OCI-LY3 (cell line): ENCODE data around the gene NOSIP.

ENCODE experiments used
- H2AFZ ChIP-seq: fragments of 200-600, 300-600 bp; shearing (Covaris generic); 2 replicates; pipeline ENCODE4 v1.6.0; 2014; ENCODE audit warnings: antibody characterized with exemption, low read depth, low read length
- H3K27ac ChIP-seq: fragments of 200-600, 300-600 bp; sonication (generic); 2 replicates; pipeline ENCODE4 v1.5.1; 2014; ENCODE audit warnings: mild to moderate bottlenecking, low read length, moderate library complexity, mixed read lengths
- H3K27me3 ChIP-seq: fragments of 200-600, 300-600 bp; sonication (generic); 2 replicates; pipeline ENCODE4 v1.6.1; 2014; ENCODE audit warnings: low read depth, low read length, mixed read lengths
- H3K36me3 ChIP-seq: fragments of 200-600, 300-600 bp; sonication (generic); replicated peaks from 2 replicates; pipeline ENCODE3; 2014; ENCODE audit warnings: low read depth, low read length, mixed read lengths
- H3K4me1 ChIP-seq: fragments of 300-600, 200-600 bp; sonication (generic); 2 replicates; pipeline ENCODE4 v1.6.1; 2014; ENCODE audit warnings: low read length, mixed read lengths
- H3K4me2 ChIP-seq: fragments of 200-600, 300-600 bp; sonication (generic); 2 replicates; pipeline ENCODE4 v1.6.1; 2014; ENCODE audit warnings: low read length, mixed read lengths
- H3K4me3 ChIP-seq: fragments of 300-600, 200-600 bp; sonication (generic); 2 replicates; pipeline ENCODE4 v1.5.1; 2014; ENCODE audit warnings: antibody characterized with exemption, mild to moderate bottlenecking, low read length, moderate library complexity
- H3K79me2 ChIP-seq: fragments of 300-600, 200-600 bp; shearing (Covaris generic); 2 replicates; pipeline ENCODE4 v1.6.1; 2014; ENCODE audit warnings: mild to moderate bottlenecking, low read length, mixed read lengths
- H3K9ac ChIP-seq: fragments of 300-600, 200-600 bp; shearing (Covaris generic); 2 replicates; pipeline ENCODE4 v1.6.0; 2014; ENCODE audit warnings: mild to moderate bottlenecking, low read length, moderate library complexity
- H3K9me3 ChIP-seq: fragments of 200-600, 300-600 bp; shearing (Covaris generic); 2 replicates; pipeline ENCODE4 v1.6.1; 2014; ENCODE audit warnings: low read length, mixed read lengths; ENCODE audit not compliant: insufficient read depth
- H4K20me1 ChIP-seq: fragments of 200-600, 300-600 bp; sonication (generic); 2 replicates; pipeline ENCODE4 v1.6.1; 2016; ENCODE audit warnings: low read length, mixed read lengths; ENCODE audit not compliant: insufficient read depth
- EZH2phosphoT487 ChIP-seq: fragments of 200-600 bp; shearing (Covaris generic); IDR thresholded peaks from 2 replicates; pipeline ENCODE4 v1.6.1; 2018; ENCODE audit warnings: antibody characterized with exemption, mixed run types, low read depth
- TF ChIP-seq, protein P1 (sequence below): fragments of 200-600, 300-600 bp; sonication (generic); IDR thresholded peaks from 2 replicates; pipeline ENCODE4 v1.5.1; 2014; ENCODE audit warnings: antibody characterized with exemption, low read length, low read depth

Gene NOSIP

DNA sequence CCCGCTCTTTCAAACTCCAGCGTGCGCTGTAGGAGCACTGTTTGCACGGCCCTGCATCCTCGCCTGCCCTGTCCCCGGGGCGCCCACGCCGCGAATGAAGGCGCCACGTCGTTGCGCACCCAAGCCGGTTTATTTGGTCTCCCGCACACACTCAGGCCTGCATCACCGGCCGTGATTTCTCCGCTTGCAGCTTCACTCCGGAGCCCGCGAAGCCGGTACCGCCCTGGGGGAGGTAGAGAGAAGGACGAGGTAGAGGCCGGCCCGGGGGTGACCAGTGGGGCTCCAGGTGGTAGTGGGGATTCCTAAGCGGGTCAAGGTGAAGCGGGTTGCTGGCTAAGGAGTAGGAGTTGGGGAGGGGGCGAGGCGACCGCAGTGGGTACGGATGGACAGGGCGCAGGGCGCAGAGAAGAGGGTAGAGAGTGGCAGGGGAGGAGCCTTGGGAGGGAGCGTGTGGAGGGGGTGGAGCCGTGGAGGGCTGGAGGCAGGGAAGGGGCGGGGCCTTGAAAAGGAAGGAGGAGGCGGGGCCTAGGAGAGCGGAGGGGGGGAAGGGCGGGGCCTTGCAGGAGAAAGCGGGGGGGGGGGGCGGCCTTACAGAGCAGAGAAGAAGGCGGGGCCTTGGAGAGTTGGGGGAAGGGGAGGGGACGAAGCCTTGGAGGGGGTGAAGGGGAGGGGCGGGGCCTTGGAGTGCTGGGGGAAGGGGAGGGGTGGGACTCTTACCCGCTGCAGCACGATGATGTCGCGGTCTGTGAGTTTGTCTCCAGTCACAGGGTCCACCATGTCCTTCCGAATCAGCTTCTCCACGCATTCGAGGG, 24.6 kb downstream of the NOSIP start:
- Histone ChIP-seq H3K27me3 (no peaks in the 10 kb centered on the region), H3K4me1 (no peaks in the 10 kb centered on the region), H2AFZ (no peak overlapping the region), H3K79me2 (no peaks in the 10 kb centered on the region), H3K9ac (no peak overlapping the region), H3K4me3 (no peak overlapping the region), H3K27ac (no peak overlapping the region), H3K4me2 (no peak overlapping the region), H4K20me1 (peaks cover 10% of the 10 kb centered on the region), H3K36me3 (peaks cover 40% of the 10 kb centered on the region), H3K9me3 (no peaks in the 10 kb centered on the region)
- TF ChIP-seq EZH2phosphoT487: no peak

DNA sequence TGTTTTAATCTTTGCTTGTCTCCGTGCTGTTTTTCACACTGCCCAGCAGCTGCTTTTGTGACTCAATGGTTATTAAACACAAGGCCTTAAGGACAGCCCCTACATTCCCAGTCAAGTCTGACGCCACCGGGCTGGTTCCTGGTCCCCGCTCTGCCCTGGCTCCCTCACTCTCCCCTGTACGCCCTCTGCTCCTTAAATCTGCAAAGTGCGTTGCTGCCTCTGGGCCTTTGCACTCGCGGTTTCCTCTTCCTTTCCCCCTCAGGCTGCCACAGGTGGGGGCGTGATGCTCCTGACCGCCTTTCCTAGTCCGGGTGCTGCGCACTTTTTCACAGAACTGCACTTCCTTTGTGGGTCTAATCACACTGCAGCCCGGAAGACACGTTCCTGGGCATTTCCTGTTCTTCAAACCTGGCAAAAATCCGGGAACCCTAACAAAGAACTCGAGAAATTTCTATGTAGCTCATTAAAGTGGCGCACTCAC, 25.6 kb downstream of the NOSIP start:
- no peak overlapping the region for H2AFZ ChIP-seq
- H3K36me3 ChIP-seq: peaks cover 36% of the 10 kb centered on the region
- no peaks in the 10 kb centered on the region for H3K79me2 ChIP-seq
- H3K4me2 ChIP-seq: no peak overlapping the region
- no peak overlapping the region for H3K4me3 ChIP-seq
- H4K20me1 ChIP-seq: peaks cover 4% of the 10 kb centered on the region; the same call in 1 of the 2 replicates
- H3K27me3 ChIP-seq: no peaks in the 10 kb centered on the region
- no peaks in the 10 kb centered on the region for H3K4me1 ChIP-seq
- no peak overlapping the region for H3K27ac ChIP-seq
- H3K9ac ChIP-seq: no peak overlapping the region
- TF ChIP-seq, protein P1, sequence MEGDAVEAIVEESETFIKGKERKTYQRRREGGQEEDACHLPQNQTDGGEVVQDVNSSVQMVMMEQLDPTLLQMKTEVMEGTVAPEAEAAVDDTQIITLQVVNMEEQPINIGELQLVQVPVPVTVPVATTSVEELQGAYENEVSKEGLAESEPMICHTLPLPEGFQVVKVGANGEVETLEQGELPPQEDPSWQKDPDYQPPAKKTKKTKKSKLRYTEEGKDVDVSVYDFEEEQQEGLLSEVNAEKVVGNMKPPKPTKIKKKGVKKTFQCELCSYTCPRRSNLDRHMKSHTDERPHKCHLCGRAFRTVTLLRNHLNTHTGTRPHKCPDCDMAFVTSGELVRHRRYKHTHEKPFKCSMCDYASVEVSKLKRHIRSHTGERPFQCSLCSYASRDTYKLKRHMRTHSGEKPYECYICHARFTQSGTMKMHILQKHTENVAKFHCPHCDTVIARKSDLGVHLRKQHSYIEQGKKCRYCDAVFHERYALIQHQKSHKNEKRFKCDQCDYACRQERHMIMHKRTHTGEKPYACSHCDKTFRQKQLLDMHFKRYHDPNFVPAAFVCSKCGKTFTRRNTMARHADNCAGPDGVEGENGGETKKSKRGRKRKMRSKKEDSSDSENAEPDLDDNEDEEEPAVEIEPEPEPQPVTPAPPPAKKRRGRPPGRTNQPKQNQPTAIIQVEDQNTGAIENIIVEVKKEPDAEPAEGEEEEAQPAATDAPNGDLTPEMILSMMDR: no peak
- no peak for TF ChIP-seq EZH2phosphoT487
- no peaks in the 10 kb centered on the region for H3K9me3 ChIP-seq

DNA sequence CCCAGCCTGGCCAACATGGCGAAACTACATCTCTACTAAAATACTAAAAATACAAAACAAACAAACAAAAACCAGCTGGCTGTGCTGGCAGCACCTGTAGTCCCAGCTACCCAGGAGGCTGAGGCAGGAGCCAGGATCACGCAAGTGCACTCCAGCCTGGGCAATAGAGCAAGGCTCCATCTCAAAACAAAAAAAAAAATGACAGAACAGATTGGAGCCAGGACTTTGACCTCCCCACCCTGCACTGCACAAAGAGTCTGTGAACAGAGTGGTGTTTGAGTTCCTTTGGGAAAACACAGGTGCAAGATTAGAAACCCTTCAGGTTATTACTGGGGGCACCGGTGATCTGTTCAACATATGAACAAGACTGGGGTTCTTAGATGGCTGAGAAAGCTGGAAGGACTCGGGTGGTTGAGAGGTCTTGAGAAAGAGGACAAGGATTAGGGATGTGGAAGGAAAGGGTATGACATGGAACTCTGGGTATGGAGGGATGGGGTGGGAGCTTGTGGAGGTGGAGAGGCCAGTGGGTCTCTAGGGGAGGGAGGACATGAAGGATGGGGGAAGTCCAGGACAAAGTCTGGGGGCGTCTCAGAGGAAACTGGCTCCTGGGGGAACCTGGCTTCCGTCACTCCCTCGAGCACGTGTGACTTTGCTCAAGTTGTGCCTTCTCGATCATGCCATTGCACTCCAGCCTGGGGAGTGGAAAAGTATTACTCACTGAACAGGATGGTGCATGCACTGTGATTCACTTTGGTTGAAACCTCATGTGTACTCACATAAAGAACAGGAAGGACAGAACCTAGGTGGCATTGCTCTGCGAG, 26.7 kb downstream of the NOSIP start:
- H3K27ac ChIP-seq: no peak overlapping the region

DNA sequence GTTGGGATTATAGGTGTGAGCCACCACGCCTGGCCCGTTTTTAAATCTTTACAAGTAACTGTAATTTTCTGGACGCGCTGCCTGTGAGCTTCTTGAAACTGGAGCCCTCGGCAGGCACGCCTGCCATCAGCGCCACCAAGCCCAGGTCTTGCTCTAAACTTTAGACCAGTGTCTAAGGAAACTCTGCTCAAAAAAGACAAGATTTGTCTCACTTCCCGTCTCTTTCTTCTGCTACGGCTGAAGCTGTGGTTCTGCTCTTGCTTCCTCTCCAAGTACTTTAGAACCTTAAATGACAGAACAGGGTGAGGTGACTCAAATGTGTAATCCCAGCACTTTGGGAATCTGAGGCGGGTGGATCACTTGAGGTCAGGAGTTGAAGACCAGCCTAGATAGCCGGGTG, 27.6 kb downstream of the NOSIP start:
- TF ChIP-seq EZH2phosphoT487: no peak
- TF ChIP-seq, protein P1: no peak
- Histone ChIP-seq H3K4me3 (no peak overlapping the region), H2AFZ (no peak overlapping the region), H3K27me3 (no peaks in the 10 kb centered on the region), H4K20me1 (no peaks in the 10 kb centered on the region), H3K4me1 (no peaks in the 10 kb centered on the region), H3K79me2 (no peaks in the 10 kb centered on the region), H3K36me3 (peaks cover 24% of the 10 kb centered on the region), H3K9me3 (no peaks in the 10 kb centered on the region), H3K4me2 (no peak overlapping the region), H3K9ac (no peak overlapping the region), H3K27ac (no peak overlapping the region)

More for the DNA sequence above, 26.7 kb downstream of the NOSIP start:
- Histone ChIP-seq H3K79me2 (no peaks in the 10 kb centered on the region), H3K27me3 (no peaks in the 10 kb centered on the region), H3K9me3 (no peaks in the 10 kb centered on the region), H4K20me1 (no peaks in the 10 kb centered on the region), H3K9ac (no peak overlapping the region), H2AFZ (no peak overlapping the region), H3K4me3 (no peak overlapping the region), H3K4me2 (no peak overlapping the region), H3K4me1 (no peaks in the 10 kb centered on the region), H3K36me3 (peaks cover 28% of the 10 kb centered on the region)
- TF ChIP-seq, protein P1: no peak
- no peak for TF ChIP-seq EZH2phosphoT487
